Stimulated activated CD8-positive, alpha-beta memory T cell treated with anti-CD3 and anti-CD28 coated beads, Interleukin-7, amount 100 ng/mL, for 48 hours (primary cell): ENCODE results near the gene CXXC5.

ENCODE experiments used
- DNase-seq, 2 donors: peaks; one replicate each; pipeline ENCODE4 v3.0.0-alpha.2; 2020; ENCODE audit warnings: low read depth in 1 of 2; ENCODE audit errors: extremely low read depth in 1 of 2

Gene CXXC5

GRCh38 chr5:139638090-139638735, 9.9 kb upstream of the CXXC5 start:
- no peak for DNase-seq

GRCh38 chr5:139638736-139639618, 9.2 kb upstream of the CXXC5 start:
- DNase-seq = no peak

- no peak for DNase-seq
These were observed 8.3 kb upstream of the CXXC5 start for GRCh38 chr5:139639619-139640380.

- no peak for DNase-seq
These were observed 7.6 kb upstream of the CXXC5 start for GRCh38 chr5:139640421-139641115.

GRCh38 chr5:139641116-139642080, 6.8 kb upstream of the CXXC5 start:
- DNase-seq = no peak

- DNase-seq = no peak
These were observed 5.9 kb upstream of the CXXC5 start for GRCh38 chr5:139642213-139642612.

- DNase-seq = no peak
These were observed 5.0 kb upstream of the CXXC5 start for GRCh38 chr5:139642891-139643871.

- no peak for DNase-seq
These were observed 4.1 kb upstream of the CXXC5 start for GRCh38 chr5:139644001-139644456.

- DNase-seq = no peak
These were observed 3.3 kb upstream of the CXXC5 start for GRCh38 chr5:139644646-139645429.

GRCh38 chr5:139645430-139645871, 2.7 kb upstream of the CXXC5 start:
- no peak for DNase-seq

GRCh38 chr5:139646111-139646510, 2.0 kb upstream of the CXXC5 start:
- DNase-seq = no peak

GRCh38 chr5:139646912-139647505, 1.1 kb upstream of the CXXC5 start:
- no peak for DNase-seq

- no peak for DNase-seq
These were observed 494 bp upstream of the CXXC5 start for GRCh38 chr5:139647506-139648204.

GRCh38 chr5:139649082-139649991, 1.2 kb downstream of the CXXC5 start:
- no peak for DNase-seq

GRCh38 chr5:139650031-139650688, 2.0 kb downstream of the CXXC5 start:
- no peak for DNase-seq
